ENCODE measurements around the gene PUSL1. TPM values are rescaled to one million over a fixed set of nuclear protein-coding genes. Genes with fewer than 3 reads are reported as not detected.

The PUSL1 gene
- polyA plus RNA-seq, 2 of the 4 experiments (the other 2 are of a cell fraction), result 7.4 to 14.6 TPM

- TF ChIP-seq ATOH8 (CRISPR knock-in tag; IDR thresholded peaks at IDR 0.05; ENCODE audit: low read depth) (no peak), JUN (IDR thresholded peaks at IDR 0.05) (no peak), PBX3 (IDR thresholded peaks at IDR 0.05) (no peak), E2F6 (IDR thresholded peaks at IDR 0.05; ENCODE audit: borderline replicate concordance, low read depth) (no peak), CBX2 (IDR thresholded peaks at IDR 0.05; ENCODE audit: borderline replicate concordance, low read depth) (no peak), JUNB (IDR thresholded peaks at IDR 0.05) (no peak), NR3C1 (IDR thresholded peaks at IDR 0.05) (no peak), RARB (CRISPR knock-in tag; IDR thresholded peaks at IDR 0.05) (no peak), RNF2 (IDR thresholded peaks at IDR 0.05; ENCODE audit: borderline replicate concordance, low read depth) (no peak), MYC (IDR thresholded peaks at IDR 0.05; ENCODE audit: borderline replicate concordance, low read length) (no peak), POLR2A (IDR thresholded peaks at IDR 0.05; ENCODE audit: low read length) (no peak), CTCF (IDR thresholded peaks at IDR 0.05) (no peak), CHD4 (IDR thresholded peaks at IDR 0.05; ENCODE audit: borderline replicate concordance) (no peak)
- Histone ChIP-seq H3K4me1 (peaks cover 8% of the 10 kb centered on the region; the same call in 2 of the 3 replicates), H3K9me3 (no peaks in the 10 kb centered on the region), H3K27ac (no peak overlapping the region), H3K4me2 (no peak overlapping the region), H3K4me3 (no peak overlapping the region)
- DNase-seq (ENCODE audit: low read depth in 1 of 2, low spot score in 1 of 2) (no peak), FAIRE-seq (no peak), ATAC-seq (no peak)
- ChIA-PET POLR2A (no interaction called here), CTCF (interaction anchor here (2.7 to 4.1 kb wide), 2 partner anchors 13 to 157 kb away, joined by 9 to 17 read pairs; no protein-coding TSS in a partner anchor)
- 89% methylated on average over 17 of the region's 17 CpGs for WGBS (ENCODE audit: missing lambda C conversion rate)
Measured at GRCh38 chr1:1279028-1279427, 29.4 kb upstream of the PUSL1 start.

GRCh38 chr1:1280782-1281481, 27.5 kb upstream of the PUSL1 start:
- ChIA-PET CTCF (interaction anchor here (1.3 kb wide), 1 partner anchor 10 kb away, joined by 4 read pairs; no protein-coding TSS in a partner anchor), POLR2A (no interaction called here)
- peaks cover 8% of the 10 kb centered on the region; the same call in 2 of the 3 replicates for H3K4me1 ChIP-seq
- H3K27ac ChIP-seq, result no peak overlapping the region
- TF ChIP-seq POLR2A (IDR thresholded peaks at IDR 0.05; ENCODE audit: low read length) (no peak), FOXS1 (CRISPR knock-in tag; IDR thresholded peaks at IDR 0.05) (no peak), BHLHE40 (IDR thresholded peaks at IDR 0.05; ENCODE audit: low read depth, low read length) (no peak), ZC3H11A (IDR thresholded peaks at IDR 0.05) (no peak), PHF8 (IDR thresholded peaks at IDR 0.05; ENCODE audit: borderline replicate concordance, low read depth) (no peak), CHD2 (IDR thresholded peaks at IDR 0.05; ENCODE audit: low read length, partially characterized antibody) (no peak)
- no peak for DNase-seq (ENCODE audit: low read depth in 1 of 2, low spot score in 1 of 2)
- H3K9me3 ChIP-seq, result no peaks in the 10 kb centered on the region
- H3K4me3 ChIP-seq, result no peak overlapping the region
- H3K4me2 ChIP-seq, result no peak overlapping the region
- WGBS (ENCODE audit: missing lambda C conversion rate), result 77% methylated on average over 5 of the region's 21 CpGs
- ATAC-seq, result no peak
- no peak for FAIRE-seq
